Measurements from ENCODE around the gene MKRN1. TPM values are rescaled to one million over a fixed set of nuclear protein-coding genes. Genes with fewer than 3 reads are reported as not detected.
"Not testable (repeated sequence)": the region's sequence is repeated elsewhere in the genome, so short reads cannot be mapped to it uniquely, and the experiment has no call there.

The MKRN1 gene
- total RNA-seq, 1 donor from 2014 or later: 39.1 TPM

DNA sequence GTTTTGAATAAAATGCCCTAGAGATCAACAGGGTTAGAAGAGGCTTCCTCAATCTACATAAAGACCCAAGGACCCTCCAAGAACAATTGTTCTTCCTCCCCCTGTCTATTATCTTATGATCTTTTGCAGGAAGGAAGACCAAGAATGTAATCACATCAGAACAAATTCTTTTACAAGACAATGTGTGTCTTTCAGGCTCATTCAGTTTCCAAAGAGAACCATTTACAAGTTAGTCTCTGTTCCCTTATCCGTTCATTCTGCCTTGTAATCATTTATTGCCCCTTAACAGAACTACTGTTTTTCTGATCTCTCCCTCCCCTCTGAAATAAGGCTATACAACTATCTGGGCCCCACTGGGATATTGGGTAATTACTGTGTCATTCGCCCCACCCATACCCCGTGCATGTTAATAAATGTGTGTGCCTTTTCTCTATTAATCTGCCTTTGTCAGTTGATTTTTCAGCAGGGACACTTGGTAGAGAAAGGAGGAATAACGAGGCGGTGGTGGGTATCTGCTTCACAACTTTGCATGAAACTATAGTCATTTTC, 5.7 kb upstream of the MKRN1 start:
- no peak for DNase-seq (ENCODE audit: low read depth in 2 of 2)

DNA sequence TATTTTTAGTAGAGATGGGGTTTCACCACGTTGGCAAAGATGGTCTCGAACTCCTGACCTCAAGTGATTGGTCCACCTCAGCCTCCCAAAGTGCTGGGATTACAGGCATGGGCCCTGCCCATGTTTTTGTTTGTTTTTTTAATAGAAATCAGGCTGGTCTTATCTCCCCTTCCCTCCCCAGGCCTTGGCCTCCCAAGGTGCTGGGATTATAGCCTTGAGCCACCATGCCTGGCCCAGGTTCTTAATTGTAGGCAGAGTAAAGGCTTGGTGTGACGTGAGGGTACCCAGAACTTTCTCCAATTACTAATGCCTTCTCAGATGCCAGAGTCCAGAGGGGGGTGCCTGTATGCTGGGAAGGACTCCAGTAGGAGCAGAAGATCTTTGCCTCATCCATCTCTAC, 5.2 kb upstream of the MKRN1 start:
- no peak for DNase-seq (ENCODE audit: low read depth in 2 of 2)

DNA sequence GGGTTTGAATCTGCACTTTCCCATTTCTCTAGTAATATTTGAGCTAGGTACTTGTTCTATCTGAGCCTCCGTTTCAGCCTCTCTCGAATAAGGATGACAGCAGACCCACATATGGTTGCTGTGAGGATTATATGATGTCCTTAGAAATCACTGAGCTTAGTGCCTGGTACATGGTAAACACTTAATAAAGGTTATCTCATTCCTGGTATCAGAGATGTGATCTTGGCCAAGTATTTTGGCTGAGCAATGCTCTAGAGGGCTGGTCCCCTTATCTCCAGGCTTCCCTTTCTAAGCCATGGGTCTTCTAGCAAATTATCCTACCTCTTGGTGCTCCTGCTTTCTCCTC, 407 bp upstream of the MKRN1 start:
- DNase-seq (ENCODE audit: low read depth in 2 of 2): no peak

DNA sequence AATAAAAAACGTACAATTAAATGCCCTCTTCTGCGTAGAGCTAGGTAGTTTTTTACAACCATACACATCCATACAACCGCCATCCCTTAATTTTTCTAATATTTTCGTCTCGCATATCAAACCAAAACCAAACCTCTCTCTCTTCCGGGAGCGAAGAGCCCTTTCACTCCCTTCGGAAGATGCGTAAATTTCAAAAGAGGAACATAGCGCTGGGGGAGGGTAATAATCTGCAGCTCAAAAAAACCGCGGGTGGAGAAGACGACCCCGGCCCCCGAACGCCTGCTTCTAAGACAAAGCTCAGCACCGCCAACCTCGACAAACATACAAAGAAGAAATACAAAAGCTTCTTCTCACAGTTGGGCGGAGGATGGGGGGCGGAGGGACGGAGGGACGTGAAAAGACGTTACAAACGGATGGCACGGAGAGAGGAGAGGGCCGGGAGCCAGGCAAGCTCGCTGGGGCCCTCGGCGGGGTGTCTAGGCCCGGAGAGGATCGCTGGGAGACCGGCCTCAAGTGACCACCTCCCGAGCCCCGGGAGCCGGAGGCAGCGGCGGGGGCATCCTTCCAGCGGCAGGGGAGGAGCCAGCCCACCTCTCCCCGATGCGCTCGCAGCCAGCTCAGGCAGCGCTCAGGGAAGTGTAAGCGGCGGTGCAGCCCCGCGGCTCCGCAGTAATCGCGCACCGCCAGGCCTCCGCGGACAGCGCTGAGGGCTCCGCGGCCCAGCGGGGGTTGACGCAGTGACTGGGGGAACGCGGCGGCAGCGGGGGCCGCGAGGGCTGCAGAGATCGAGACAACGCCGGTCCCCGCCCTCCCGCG, 851 bp downstream of the MKRN1 start:
- peak; percentile 46 to 55 for DNase-seq (ENCODE audit: low read depth in 2 of 2)

DNA sequence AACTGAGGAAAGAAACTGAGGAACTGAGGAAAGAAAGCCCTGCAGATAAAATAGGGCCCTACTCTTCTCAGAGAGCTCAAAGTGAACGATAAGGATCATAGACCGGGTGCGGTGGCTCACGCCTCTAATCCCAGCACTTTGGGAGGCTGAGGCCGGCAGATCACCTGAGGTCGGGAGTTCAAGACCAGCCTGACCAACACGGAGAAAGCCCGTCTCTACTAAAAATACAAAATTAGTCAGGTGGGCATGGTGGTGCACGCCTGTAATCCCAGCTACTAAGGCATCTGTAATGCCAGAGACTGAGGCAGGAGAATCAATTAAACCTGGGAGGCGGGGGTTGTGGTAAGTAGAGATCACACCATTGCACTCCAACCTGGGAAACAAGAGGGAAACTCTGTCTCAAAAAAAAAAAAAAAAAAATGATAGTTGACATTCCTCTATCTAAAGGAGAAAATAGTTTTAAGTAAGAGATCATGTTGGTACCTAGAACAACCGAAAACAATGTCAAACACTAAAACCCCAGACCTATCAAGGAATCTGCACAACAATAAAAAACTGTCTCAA, 2.5 kb downstream of the MKRN1 start:
- DNase-seq (ENCODE audit: low read depth in 2 of 2): no peak

DNA sequence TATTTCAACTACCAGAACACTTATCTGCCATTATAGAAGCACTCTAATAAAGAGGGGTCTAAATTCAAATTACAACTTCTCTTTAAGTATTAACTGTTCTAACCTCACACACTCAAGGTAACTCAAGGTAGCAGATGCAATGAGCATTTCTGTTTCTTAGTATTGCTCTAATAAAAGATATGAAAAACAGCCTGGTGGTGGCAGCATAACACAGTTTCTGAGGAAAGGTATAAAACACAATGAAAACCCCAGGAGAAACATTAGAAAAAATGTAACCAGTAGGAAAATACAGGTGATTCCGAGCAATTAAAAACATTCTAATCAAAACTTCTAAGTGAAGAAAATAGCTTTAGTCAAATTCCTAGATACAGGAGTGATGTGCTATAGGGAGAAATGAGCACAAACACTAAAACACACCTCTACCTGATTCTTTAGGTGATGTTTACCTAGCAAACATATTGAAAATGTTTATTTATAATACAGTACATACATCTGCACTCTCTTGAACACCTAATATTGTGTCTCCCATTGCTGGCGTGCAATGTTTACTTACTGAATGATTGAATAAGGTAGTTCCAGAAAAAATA, 3.5 kb downstream of the MKRN1 start:
- DNase-seq (ENCODE audit: low read depth in 2 of 2): peak; percentile 48 to 61

DNA sequence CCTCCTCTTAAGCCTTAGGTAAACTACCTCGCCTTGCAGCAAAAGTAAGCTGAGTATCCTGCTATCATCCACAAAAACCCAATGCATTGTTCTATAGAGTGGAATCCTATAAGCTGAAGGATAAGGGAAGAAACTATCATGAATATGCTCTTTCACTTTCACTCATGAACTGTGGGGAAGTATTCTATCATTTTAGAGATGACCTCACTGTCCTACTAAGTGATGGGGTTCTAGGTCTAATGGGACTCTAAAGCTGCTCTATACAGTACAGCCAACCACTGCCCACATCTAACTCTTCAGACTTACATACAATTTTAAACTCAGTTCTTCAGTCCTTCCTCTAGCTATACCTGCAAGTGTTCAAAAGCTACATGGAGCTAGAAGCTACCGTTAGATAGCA, 16.2 kb downstream of the MKRN1 start:
- no peak for DNase-seq (ENCODE audit: low read depth in 2 of 2)

DNA sequence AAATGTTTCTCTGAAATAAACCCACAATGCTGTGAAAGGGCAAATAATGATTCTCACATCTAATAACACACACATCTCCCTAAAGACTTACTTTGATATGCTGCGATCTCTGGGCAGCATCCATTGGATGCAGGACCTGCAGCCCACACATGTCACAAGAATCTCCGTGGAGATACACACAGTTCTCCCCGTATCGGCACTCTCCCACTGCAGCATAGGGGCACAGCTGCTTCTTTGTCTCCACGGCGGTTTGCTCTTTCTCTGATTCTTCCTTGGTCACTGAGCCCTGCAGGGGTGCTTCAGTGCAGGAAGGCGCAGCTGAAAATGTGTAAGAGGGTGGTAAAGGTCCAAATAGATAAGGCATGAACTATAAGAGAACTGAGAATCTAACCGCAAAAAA, 20.4 kb downstream of the MKRN1 start:
- no peak for DNase-seq (ENCODE audit: low read depth in 2 of 2)

DNA sequence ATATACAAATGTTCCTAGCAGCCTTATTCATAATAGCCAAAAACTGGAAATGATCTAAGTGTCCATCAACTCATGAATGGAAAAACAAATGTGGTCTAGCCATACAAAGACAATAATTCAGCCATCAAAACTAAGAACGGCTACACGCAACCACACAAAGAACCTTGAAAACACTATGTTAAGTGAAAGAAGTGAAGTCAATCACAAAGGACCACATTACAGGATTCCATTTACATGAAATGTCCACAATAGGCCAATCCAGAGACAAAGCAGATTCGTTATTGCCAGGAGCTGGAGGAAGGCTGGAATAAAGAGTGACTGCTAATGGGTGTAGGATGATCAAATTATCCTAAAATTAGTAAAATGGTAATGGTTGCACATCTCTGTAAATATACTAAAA, 21.1 kb downstream of the MKRN1 start:
- no peak for DNase-seq (ENCODE audit: low read depth in 2 of 2)

DNA sequence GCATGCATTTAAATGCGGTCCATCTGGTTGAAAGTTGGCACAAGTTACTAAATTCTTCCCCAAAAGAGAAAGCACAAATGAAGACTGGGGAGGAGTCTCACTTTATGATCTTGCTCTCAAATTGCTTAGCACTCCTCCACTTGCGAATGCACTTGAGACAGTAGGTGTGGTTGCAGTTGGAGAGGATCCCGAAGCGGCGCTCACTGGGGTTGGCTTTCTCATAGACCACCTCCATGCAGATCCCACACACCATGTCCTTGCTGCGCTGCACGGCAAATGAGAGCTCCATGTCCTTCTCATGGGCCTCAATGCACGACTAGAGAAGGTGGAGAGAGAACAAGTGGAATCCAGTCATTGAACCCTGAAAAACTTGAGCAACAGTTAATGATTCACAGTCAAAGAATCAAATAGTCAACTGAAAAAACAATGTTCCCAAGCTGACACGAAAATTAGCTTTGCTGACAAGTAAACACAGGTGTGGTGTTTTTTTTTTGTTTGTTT, 22.7 kb downstream of the MKRN1 start:
- DNase-seq (ENCODE audit: low read depth in 2 of 2): no peak

DNA sequence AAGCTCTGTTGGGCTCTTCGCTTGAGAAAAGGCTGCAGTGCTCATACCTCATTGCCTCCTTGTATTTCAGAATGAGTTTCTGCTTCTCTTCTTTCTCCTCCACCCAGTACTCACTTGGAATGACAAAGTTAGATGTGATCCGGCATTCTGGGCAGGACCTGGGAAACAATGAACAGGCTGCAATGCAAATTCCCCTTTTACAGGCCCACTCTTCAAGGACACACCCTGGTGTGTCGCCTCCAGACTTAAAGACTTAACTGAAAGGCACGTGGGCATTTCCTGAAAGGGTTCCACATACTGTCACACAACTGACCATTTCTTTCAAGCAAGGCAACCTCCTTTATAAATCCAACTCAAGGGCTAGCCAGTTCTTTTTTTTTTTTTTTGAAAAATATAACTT, 23.6 kb downstream of the MKRN1 start:
- no peak for DNase-seq (ENCODE audit: low read depth in 2 of 2)

DNA sequence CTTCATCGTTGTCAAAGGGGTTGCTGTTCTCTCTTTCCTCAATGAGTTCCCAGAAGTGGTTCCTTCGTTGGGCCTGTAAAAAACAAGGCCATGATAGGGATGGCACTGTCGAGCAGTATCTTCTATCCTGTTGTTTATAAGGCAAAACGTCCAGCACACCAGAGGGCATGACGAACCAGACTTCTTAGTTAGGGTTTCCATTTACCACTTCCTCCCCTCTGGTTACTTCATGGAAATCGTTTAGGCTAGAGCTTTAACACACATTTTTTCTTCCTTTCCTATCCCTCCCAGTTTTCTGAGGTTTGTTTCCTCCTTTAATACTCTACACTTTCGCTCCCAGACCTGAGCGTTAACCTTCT, 24.7 kb downstream of the MKRN1 start:
- DNase-seq (ENCODE audit: low read depth in 2 of 2): no peak

DNA sequence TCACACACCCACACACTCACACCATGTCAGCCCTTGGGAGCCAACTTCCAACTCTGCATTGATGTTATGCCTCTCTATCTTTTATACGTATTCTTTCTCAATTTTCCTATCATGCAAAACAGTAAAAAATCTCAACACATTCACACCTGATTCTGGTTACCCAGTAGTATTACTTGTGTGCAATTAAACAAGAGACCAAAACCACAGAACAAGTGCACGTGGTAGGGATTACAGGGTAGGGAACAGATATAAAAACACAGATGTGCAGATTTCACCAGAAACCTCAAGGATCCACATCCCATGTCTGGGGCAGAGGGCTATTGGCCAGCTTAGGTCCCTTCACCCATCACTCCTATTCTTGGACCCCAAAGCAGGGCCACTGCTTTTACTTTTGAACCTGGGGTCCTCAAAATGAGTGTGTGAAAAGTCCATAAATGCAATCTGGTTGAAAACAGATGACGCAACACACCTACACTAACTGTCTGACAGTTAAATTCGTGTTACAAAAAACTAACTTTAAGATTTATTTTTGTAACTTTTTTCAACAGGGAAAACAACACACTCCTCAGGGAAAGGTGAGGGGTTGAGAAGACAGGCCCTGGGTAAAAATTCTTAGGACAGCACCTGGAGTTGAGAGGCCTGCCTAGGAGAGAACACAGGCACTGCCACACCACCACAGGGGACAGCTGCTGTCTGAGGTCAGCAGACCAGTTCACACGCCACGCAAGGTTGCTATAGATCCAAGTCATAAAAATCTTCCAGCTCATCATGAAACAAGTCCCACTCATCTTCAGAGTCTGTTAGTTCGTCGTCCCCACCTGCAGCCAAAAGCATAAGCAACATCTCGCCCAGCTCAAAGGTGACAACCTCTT, 25.3 kb downstream of the MKRN1 start:
- DNase-seq (ENCODE audit: low read depth in 2 of 2): not testable (repeated sequence)

DNA sequence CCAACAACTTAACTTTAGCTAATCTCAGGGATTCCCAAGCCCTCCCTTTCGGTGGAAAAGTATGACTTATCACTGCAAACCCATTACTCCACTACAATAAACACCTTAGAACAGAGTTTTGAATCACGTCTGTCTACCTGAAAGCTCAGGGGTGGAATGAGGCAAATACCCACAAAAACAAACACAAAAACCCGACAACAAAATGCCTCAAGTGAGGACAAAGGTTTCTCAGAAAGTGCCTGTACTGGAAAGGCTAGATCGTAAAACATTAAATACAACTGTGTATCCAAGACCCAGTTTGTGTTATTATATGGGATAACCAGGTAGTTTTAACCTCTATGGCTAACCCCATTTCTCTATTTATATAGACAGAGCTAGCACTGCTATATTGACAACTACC, 26.0 kb downstream of the MKRN1 start:
- no peak for DNase-seq (ENCODE audit: low read depth in 2 of 2)

DNA sequence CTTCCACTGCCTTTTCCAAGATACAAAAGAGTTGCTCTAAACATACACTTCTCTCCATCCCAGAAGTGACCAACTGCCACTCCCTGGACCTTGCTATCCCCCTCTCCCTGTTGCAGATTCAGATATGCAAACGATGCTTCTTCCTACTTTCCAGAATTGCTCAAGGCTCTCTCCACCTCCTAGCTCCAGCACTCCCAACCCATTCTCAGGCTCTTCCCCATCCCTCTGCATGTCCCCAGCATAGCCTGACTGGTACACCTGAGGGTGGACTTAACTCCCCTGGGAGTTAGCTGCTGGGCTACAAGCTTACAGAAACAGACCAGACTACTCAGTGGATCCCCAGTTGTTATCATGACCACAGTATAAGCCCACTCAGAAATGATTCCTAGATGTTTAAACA, 27.6 kb downstream of the MKRN1 start:
- DNase-seq (ENCODE audit: low read depth in 2 of 2): no peak

DNA sequence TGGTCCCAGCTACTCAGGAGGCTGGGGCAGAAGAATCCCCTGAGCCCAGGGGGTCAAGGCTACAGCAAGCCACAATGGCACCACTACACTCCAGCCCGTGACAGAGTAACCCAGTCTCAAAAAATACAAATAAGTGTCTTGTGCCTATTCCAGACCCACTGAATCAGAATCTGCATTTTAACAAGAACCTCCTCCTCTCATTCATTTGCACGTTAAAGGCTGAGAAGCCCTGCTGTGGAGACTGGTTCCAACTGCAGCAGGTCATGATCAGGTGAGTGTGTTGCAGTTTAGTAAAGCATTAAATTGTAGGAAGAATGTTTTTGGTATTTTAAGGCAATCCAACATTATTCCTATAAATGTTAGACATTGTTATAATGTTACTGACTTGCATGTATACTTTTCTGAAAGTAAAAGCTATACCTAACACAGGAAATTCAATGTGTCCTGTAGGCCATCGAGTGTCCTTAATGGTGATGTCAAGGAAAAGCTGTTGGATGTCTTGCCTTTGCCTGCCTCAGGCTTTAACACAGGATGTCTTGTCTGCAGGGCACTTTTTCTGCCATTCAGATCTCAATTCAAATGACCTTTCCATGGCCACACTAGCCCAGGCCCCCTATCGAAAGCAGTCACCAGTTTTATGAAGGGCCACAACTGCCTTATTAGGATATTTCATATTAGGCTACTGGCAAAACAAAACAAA, 30.4 kb downstream of the MKRN1 start:
- DNase-seq (ENCODE audit: low read depth in 2 of 2): no peak

DNA sequence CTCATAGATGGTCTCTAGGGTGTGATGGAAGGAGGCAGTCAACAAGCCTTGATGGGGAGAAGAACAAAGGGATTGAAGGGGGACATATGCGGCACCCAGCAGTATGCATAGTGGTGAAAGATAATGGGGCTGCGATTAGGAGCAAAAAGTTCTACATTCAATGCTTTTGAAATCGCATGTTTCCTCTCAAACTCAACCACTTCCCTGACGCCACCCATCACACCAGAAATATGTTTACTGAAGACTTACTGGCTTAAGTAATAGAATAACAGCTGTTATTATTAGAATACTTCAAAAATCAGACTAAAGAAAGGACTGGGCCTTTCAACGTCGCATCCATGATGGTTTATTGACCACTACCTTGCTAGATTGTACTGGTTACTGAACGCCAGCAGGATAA, 31.5 kb downstream of the MKRN1 start:
- DNase-seq (ENCODE audit: low read depth in 2 of 2): no peak

DNA sequence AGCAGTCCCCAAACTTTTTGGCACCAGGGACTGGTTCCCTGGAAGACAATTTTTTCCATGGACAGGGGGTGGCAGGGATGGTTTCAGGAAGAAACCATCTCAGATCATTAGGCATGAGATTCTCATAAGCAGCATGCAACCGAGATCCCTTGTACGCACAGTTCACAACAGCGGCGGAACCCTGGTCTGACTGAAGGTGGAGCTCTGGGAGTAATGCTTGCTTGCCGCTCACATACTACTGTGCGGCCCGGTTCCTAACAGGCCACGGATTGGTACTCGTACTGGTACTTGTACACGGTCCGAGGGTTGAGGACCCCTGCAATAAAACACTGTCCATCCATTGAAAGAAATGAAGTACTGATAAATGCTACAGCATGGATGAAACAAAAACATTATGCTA, 32.8 kb downstream of the MKRN1 start:
- no peak for DNase-seq (ENCODE audit: low read depth in 2 of 2)

DNA sequence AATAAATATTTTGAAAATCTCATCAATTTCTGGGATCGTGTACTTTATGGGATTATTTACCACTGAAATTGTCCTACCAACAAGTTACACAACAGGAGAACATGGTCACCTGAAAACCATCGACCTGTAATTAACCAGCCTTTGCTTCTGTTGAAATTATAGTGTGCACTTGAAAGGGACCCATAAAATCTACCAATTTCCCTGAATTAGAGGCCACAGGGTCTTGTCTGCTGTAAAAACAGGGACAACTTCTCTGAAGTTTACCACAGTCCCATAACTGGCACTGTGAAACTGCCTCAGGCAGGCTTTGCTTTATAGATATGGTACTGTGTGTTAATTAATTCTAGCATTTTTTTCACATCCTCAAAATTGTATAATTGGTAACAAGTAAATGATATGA, 37.8 kb downstream of the MKRN1 start:
- DNase-seq (ENCODE audit: low read depth in 2 of 2): no peak

DNA sequence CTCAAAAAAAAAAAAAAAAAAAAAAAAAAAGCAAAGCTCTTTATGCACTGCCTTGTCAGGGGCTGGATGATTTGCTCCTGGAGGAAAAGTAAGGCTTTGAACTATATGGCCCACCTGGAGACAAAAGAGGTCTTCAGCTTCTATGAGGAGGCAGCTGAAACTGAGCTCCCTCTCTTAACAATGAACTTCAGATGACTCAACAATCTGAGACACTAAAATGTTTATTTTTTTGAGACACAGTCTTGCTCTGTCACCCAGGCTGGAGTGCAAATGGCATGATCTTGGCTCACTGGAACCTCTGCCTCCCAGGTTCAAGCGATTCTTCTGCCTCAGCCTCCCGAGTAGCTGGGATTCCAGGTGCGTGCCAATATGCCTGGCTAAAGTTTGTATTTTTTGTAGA, 38.7 kb downstream of the MKRN1 start:
- no peak for DNase-seq (ENCODE audit: low read depth in 2 of 2)

DNA sequence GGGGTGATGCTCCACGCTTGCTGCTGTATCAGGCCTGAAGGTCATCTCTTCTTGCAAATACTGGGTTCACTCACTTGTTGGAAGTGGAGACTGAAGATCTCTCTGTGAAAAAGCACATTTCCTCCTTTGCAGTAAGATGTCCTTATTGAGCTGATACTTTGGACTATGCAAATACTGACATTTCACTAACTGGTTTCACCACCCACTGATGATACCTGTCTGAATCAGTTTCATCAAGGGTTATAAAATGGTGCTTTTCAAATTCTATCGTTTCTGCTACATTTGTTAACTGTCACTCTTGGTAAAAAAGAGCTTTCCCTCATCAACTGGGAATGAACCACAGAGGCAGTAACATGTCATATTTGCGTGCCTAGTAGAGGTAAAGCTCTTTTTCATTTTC, 39.9 kb downstream of the MKRN1 start:
- no peak for DNase-seq (ENCODE audit: low read depth in 2 of 2)

Data from lung microvascular endothelial cell (primary cell).